Tibial nerve (tissue), 4 donors: ENCODE data around the gene USP34. TPM values are rescaled to one million over a fixed set of nuclear protein-coding genes. Genes with fewer than 3 reads are reported as not detected.

Experiments used
- DNase-seq, 2 donors: peaks; one replicate each; pipeline ENCODE4 v3.0.0-alpha.2; 2019; ENCODE audit warnings: low spot score in 2 of 2
- H3K27ac ChIP-seq, 4 donors: fragments of 200-600 bp; sonication (generic) in 3 of 4; one replicate each; pipeline ENCODE4 v1.5.1; 2017 to 2019; ENCODE audit warnings: mild to moderate bottlenecking in 1 of 4
- H3K27me3 ChIP-seq, 2 donors: fragments of 200-600 bp; sonication (generic) in 1 of 2; one replicate each; pipeline versions ENCODE4 v1.5.1 to v1.6.0; 2017 to 2019
- H3K36me3 ChIP-seq, 3 donors: fragments of 200-600 bp; sonication (generic); one replicate each; pipeline ENCODE4 v1.5.1; 2018 to 2019
- H3K4me1 ChIP-seq, 4 donors: fragments of 200-600 bp; sonication (generic) in 3 of 4; one replicate each; pipeline ENCODE4 v1.5.1; 2017 to 2019
- H3K4me3 ChIP-seq, 4 donors: fragments of 200-600 bp; sonication (generic) in 3 of 4; one replicate each; pipeline ENCODE4 v1.5.1; 2017 to 2019; ENCODE audit warnings: mild to moderate bottlenecking in 1 of 4, moderate library complexity in 1 of 4
- H3K9me3 ChIP-seq, 4 donors: fragments of 200-600 bp; sonication (generic) in 3 of 4; one replicate each; pipeline ENCODE4 v1.5.1; 2017 to 2019
- CTCF ChIP-seq, 5 experiments: fragments of 200-600 bp in 3 of 5; fragments of 450-650 bp in 2 of 5; sonication (generic) in 3 of 5; IDR thresholded peaks; one replicate each; pipeline ENCODE4 v1.5.1; 2016 to 2019; ENCODE audit warnings: antibody characterized with exemption in 5 of 5, mild to moderate bottlenecking in 3 of 5, moderate library complexity in 2 of 5
- EP300 ChIP-seq, 2 donors: sonication (generic); formaldehyde crosslinking; IDR thresholded peaks; one replicate each; pipeline ENCODE4 v1.6.1; 2017; ENCODE audit warnings: antibody characterized with exemption in 2 of 2, mild to moderate bottlenecking in 1 of 2
- POLR2A ChIP-seq, 2 donors: fragments of 450-650 bp; IDR thresholded peaks; one replicate each; pipeline ENCODE4 v1.6.1; 2017; ENCODE audit warnings: antibody characterized with exemption in 2 of 2, mild to moderate bottlenecking in 2 of 2, moderate library complexity in 2 of 2
- WGBS, 2 donors: methylation state at CpG; one replicate each; pipeline ENCODE4 v1.1.5; 2018; 5-methylcytosine and 5-hydroxymethylcytosine counted together
- total RNA-seq, 4 donors: library from RNA; depleted of rRNA; stranded (reverse); fragments of >200 nt; gene quantifications; one replicate each; pipeline ENCODE4 v1.1.0, GENCODE V29; 2016

Gene USP34
- total RNA-seq, 4 donors from 2014 or later = 114 to 211 (median 148) TPM

- H3K4me1 ChIP-seq = no peaks in the 10 kb centered on the region
- no peak for TF ChIP-seq POLR2A (IDR thresholded peaks at IDR 0.05)
- TF ChIP-seq CTCF (IDR thresholded peaks at IDR 0.05) = no peak
- no peak for TF ChIP-seq EP300 (IDR thresholded peaks at IDR 0.05)
- H3K9me3 ChIP-seq = no peaks in the 10 kb centered on the region
- peaks cover 0 to 78% (median 0%) of the 10 kb centered on the region in 3 donors for H3K36me3 ChIP-seq
- H3K4me3 ChIP-seq = no peak overlapping the region
- H3K27me3 ChIP-seq = no peaks in the 10 kb centered on the region
- no peak overlapping the region for H3K27ac ChIP-seq
- DNase-seq = no peak
- WGBS, 2 donors = 96 to 99% methylated on average over 2 of the region's 2 CpGs
Measured at GRCh38 chr2:61340242-61340641, 130.6 kb downstream of the USP34 start.

DNA sequence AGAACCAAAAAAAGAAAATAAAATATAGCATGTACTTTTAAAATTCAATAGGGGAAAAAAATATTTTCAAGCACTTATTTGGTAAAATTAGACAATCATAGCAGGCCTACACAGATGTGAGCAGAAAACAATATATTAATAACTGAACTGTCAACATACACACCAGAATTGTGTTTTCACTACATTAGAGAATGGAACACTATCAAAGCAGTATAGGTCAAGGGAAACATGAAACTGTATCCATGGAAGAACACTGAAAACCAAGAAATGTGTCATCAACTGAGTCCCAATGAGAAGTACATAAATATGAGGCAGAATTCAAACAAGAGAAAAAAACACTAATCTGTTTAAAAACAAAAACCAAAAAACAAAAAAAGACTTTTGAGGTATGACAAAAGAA lies 132.4 kb downstream of the USP34 start:
- no peaks in the 10 kb centered on the region for H3K27me3 ChIP-seq
- H3K4me1 ChIP-seq = no peaks in the 10 kb centered on the region
- TF ChIP-seq POLR2A (IDR thresholded peaks at IDR 0.05) = no peak
- TF ChIP-seq CTCF (IDR thresholded peaks at IDR 0.05) = no peak
- TF ChIP-seq EP300 (IDR thresholded peaks at IDR 0.05) = no peak
- H3K4me3 ChIP-seq = no peak overlapping the region
- DNase-seq = no peak
- H3K36me3 ChIP-seq = peaks cover 0 to 66% (median 0%) of the 10 kb centered on the region in 3 donors
- no peak overlapping the region for H3K27ac ChIP-seq
- H3K9me3 ChIP-seq = no peaks in the 10 kb centered on the region

DNA sequence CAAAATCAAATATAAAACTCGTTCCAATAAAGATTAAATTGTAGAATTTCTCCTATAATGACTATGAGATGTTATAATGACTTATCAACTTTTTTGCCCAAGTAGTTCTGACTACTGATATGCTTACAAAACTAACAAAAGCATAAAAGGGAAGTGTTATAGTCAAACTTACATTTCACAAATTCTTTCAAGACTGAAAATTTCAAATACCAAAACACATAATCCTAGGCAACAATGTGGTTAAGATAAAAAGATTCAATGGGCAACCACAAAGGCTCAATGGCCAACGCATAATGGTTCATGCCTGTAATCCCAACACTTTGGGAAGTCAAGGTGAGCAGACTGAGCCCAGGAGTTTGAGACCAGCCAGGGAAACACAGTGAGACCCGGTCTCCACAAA lies 135.7 kb downstream of the USP34 start:
- DNase-seq = no peak
- H3K4me1 ChIP-seq = no peaks in the 10 kb centered on the region
- no peak overlapping the region for H3K4me3 ChIP-seq
- peaks cover 0 to 50% (median 0%) of the 10 kb centered on the region in 3 donors for H3K36me3 ChIP-seq
- no peak overlapping the region for H3K27ac ChIP-seq
- no peaks in the 10 kb centered on the region for H3K9me3 ChIP-seq
- no peak for TF ChIP-seq EP300 (IDR thresholded peaks at IDR 0.05)
- no peak for TF ChIP-seq CTCF (IDR thresholded peaks at IDR 0.05)
- TF ChIP-seq POLR2A (IDR thresholded peaks at IDR 0.05) = no peak
- H3K27me3 ChIP-seq = no peaks in the 10 kb centered on the region
- 92 to 93% methylated on average over 3 of the region's 3 CpGs for WGBS, 2 donors

DNA sequence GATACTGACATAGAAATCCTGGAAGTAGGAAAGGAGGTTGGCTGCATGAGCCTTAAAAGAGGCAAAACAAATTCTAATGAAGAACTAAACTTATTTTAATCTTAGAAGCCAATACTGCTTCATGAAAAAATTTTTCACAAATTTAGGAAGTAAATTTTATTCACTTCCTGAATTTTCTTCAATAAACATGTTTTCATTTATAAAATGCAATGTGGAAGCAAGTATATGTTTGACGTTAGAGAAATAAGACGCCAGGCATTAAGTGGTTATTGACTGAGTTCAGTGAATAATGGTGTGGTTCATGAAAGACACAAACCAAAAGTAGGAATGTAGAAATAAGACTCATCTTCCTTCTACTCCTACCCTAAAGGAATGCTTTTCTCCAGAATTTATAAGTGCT lies 136.4 kb downstream of the USP34 start:
- no peak for DNase-seq
- TF ChIP-seq CTCF (IDR thresholded peaks at IDR 0.05) (no peak), EP300 (IDR thresholded peaks at IDR 0.05) (no peak), POLR2A (IDR thresholded peaks at IDR 0.05) (no peak)
- WGBS, 2 donors = 66 to 69% methylated on average over 2 of the region's 2 CpGs
- no peaks in the 10 kb centered on the region for H3K9me3 ChIP-seq
- H3K36me3 ChIP-seq = peaks cover 0 to 52% (median 0%) of the 10 kb centered on the region in 3 donors
- no peaks in the 10 kb centered on the region for H3K27me3 ChIP-seq
- H3K4me3 ChIP-seq = no peak overlapping the region
- H3K27ac ChIP-seq = no peak overlapping the region
- no peaks in the 10 kb centered on the region for H3K4me1 ChIP-seq

GRCh38 chr2:61328707-61329251 lies 142.1 kb downstream of the USP34 start:
- TF ChIP-seq POLR2A (IDR thresholded peaks at IDR 0.05) (no peak), CTCF (IDR thresholded peaks at IDR 0.05) (no peak), EP300 (IDR thresholded peaks at IDR 0.05) (no peak)
- Histone ChIP-seq H3K36me3 (peaks cover 0 to 48% (median 0%) of the 10 kb centered on the region in 3 donors), H3K27ac (no peak overlapping the region), H3K9me3 (no peaks in the 10 kb centered on the region), H3K4me1 (no peaks in the 10 kb centered on the region), H3K4me3 (no peak overlapping the region), H3K27me3 (no peaks in the 10 kb centered on the region)
- 79 to 83% methylated on average over 11 of the region's 11 CpGs for WGBS, 2 donors
- DNase-seq = no peak
